DMS 273 (cell line): Measurements from ENCODE around the gene SETD7.

Experiments used
- DNase-seq: peaks from one replicate; lab custom pipeline; 2025; ENCODE audit not compliant: unreplicated experiment; lab: John Stamatoyannopoulos, UW

The SETD7 gene

DNA sequence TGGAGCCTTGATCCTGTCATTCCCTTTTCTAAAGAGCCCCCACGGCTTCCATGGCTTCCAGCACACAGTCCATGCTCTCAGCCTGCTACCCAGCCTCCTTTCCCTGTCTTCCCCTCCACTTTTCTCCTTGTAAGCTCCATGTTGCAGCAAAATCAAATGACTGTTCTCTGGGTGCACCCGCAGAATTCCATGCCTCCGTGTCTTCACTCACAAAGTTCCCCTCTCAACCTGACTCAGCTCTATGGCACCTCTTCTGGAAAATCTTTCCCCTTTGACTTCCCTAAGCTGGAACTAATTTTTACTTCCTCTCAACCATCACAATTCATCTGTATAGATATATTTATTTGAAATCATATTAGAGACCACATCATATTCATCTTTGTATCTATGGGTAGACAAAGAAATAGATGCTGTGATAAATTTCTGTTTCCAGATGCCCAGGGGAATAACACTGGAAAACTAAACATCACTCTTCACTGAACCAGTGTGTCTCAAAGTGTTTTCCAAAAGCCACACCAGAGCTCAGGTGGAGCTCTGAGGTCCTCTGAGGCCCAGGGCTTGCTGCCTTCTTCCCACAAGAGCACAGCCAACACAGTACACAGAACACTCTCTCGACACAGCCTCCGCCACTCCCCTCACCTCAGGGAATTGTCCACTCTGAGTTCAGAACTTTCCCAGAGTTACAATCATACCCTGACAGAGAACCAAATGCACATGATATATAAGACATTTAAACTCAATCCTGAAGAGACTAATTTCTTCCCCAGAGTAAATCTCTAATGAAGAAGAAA is 3.3 kb downstream of the SETD7 start:
- DNase-seq, result peak; percentile 4

- peak; percentile 40 for DNase-seq
Observed at GRCh38 chr4:139550724-139551429, 5.1 kb downstream of the SETD7 start.

- no peak for DNase-seq
Observed at GRCh38 chr4:139547979-139548378, 8.0 kb downstream of the SETD7 start.

DNA sequence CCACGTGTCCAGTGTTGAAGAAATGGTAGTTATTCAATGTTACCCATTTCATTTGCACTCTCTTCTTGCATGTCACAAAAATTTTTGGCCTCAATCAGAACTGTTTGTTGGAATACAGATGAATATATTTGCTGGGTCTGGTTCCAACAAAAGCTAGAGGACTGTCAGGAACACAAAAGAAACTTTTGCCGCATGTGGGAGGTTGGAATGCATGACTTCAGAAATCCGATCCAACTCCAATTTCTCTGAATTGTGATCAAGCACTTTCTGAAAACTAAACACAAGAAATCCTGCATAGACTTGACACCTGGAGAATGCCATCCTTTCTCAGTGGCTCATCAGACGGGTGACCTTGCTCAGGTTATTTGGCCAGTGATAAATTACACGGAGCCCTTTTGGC is 15.4 kb downstream of the SETD7 start:
- no peak for DNase-seq

DNA sequence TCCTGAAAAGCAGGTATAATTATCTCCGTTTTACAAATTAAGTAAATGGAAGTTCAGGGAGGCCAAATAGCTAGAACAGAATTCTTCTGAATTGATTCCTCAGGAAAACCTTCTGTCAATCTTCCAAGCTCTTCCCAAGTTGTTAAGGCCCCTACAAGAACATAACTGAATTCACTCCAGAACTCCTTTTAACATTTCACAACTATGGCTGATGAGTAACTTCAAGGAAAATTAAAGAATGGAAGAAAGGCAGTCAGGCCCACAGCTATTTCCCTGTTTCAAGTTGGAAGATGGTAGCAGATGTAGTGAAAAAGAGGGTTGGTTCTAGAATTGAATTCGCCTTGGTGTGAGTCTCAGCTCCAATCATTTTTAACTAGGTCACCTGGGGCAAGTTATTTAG is 15.9 kb downstream of the SETD7 start:
- no peak for DNase-seq

- no peak for DNase-seq
Observed at GRCh38 chr4:139537292-139537691, 18.7 kb downstream of the SETD7 start.

DNA sequence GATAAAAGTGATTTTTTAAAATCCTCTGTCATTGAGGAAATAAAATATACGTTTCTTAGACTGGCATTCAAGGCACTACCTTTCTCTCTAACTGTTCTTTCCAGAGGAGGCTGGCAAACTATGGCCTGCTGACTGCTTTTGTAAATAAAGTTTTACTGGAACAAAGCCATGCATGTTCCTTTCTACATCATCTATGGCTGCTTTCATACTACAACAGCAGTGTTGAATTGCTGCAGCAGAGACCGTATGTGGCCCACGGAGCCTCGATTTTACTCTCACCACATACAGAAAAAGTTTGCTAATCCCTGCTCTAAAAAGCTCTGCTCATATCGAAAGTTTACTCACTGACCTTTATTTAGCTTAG is 20.2 kb downstream of the SETD7 start:
- DNase-seq, result peak; percentile 17

DNA sequence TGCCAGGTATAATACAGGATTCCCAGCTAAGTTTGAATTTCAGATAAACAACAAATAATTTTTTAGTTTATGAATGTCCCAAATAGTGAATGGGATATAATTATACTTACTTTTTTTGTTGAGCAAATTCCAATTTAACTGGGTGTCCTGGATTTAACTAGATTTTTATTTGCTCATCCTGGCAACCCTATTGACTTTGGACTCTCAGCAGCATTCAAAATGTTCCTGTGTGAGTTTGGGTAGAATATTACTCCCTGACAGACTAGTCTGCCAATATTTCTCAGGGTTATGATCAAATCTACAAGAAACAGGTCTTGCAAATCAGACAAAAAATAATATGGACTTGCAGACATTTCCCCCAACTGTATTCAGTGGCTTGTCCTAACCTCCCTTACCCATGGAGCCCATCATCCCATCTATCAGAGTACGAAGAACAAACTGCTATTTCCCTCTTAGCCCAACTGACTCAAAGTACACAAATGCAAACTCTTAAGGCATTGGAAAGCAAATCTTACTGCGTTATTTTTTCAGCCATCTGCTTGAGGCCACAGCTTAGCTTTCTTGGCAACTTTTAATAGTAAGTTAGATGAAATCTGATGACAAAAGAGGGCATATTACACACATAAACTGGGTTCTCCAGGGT is 20.7 kb downstream of the SETD7 start:
- DNase-seq, result peak; percentile 16

GRCh38 chr4:139534287-139534950 is 21.6 kb downstream of the SETD7 start:
- DNase-seq, result no peak

- DNase-seq, result no peak
Observed at GRCh38 chr4:139533511-139533910, 22.5 kb downstream of the SETD7 start.

DNA sequence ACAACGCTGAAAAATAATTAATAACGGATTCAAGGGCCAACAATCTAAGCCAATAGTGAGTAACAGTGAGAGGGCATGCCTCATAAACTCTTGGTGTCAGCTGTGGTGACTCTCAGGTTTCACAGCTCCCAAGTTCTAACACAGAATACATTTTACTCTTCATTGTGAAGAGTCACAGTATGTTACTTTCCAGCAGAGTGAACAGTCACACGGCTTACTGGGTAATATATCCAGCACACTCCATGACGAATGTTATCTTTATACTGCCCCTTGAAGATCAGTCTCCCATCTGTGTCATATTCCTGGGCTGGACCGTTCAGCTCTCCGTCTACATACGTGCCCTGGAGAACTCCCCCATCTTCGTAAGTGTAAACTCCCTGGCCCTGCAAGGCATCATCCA is 23.1 kb downstream of the SETD7 start:
- peak; percentile 43 for DNase-seq

DNA sequence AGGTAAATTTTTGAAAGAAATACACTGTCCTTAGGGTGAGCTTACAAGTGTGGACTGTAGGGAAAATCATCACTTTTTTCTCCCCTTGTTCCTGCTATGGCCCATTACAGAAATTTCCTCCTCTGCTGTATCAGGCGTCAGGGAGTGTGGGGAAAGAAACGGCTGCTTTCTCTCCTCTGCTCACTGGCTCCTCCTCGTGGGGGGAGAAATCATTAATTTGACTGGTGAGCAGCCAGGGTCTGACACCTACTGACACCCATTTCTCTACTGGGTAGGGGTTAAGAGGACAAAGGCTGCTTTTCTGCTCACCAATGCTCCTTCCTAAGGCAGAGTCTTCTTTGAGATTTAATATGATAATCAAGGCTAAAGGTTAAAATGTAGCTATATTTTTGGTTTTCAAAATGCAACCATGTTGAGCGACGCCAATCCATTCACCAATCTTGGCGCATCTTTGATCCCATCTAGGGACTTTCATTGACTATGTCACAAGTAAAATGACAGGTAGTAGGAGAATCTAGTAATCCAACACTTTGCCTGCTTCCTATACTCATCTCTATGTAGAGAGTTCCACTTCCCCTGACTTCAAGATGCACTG is 25.1 kb downstream of the SETD7 start:
- DNase-seq, result peak; percentile 70

GRCh38 chr4:139528377-139529005 is 27.5 kb downstream of the SETD7 start:
- peak; percentile 9 for DNase-seq

GRCh38 chr4:139526928-139527327 is 29.1 kb downstream of the SETD7 start:
- DNase-seq, result no peak

GRCh38 chr4:139525414-139525813 is 30.6 kb downstream of the SETD7 start:
- DNase-seq, result no peak

DNA sequence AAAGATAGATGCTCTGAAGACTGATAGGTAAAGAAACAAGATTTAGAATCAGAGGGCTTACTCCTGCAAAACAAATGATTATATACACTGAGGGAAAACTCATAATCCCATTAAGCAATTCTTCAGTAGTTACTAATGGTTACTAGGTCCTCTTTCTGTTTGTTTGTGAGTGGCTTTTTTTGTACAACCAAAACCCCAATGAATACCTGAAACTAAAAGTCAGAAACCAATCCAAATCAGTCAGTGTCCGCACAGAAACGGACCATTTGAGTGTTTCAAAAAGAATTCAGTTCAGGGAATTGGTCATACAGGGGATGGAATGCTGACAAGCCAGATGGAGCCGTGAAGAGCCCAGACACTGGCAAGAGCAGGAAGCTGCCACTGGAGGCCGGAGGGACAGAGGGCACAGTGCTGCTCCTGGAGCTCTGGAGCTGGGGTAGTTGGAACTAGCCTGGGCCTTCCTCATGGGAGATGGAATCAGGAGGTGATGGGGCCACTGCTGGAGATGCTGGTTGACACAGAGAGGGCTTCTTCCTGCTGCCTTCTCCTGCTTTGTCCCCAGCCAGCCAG is 31.9 kb downstream of the SETD7 start:
- DNase-seq, result no peak

DNA sequence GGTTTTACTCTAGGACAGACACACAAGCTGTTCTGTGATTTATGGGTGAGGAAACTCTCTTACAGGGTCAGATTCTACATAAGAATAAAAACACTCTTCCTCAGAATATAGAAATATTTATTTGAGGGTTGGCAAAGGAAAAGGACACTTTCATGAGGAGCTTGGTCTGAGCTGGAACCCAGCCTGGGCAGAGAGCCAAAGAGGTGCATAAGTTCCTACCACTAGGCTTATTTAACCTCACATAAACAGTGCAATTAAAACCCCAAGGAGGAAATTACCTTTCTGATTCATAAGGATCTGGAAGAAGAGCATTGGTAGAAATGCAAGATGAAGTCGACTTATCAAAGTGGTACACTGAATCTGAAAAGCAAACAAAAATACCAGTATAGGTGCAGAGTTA is 32.9 kb downstream of the SETD7 start:
- peak; percentile 10 for DNase-seq

- DNase-seq, result peak; percentile 11
Observed at GRCh38 chr4:139522457-139522856, 33.6 kb downstream of the SETD7 start.

GRCh38 chr4:139521754-139522401 is 34.1 kb downstream of the SETD7 start:
- DNase-seq, result no peak

DNA sequence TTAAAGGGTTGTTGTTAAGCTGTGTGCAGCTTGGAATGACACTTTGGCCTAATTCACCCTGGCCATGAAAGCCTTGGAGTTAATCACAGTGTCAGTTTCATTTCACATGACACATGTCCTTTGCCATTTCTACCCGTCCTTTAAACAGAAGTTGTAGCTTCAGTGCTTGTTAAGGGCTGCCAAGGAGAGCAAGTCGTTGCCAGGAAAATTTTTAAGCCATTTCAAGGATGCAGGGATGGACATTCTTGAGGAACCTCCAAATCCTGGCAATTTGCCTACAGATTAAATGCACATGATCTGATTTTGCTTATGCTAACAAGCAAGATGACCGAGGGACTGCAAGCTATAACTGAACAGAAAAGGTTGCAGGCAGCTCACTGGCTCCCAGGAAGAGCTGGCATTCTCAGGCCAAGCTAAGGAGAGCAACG is 40.5 kb downstream of the SETD7 start:
- no peak for DNase-seq
